Activated CD4-positive, alpha-beta memory T cell treated with anti-CD3 and anti-CD28 coated beads for 36 hours (primary cell): ENCODE measurements around the gene SNX24. TPM values are rescaled to one million over a fixed set of nuclear protein-coding genes. Genes with fewer than 3 reads are reported as not detected.
"Not testable (repeated sequence)": the region's sequence is repeated elsewhere in the genome, so short reads cannot be mapped to it uniquely, and the experiment has no call there.

Experiments
- CTCF ChIA-PET: fragments of 350-600 bp; sonication (Branson Sonifier 250); formaldehyde crosslinking; loops from one replicate; lab custom pipeline; 2021; ENCODE audit warnings: antibody characterized with exemption, inconsistent platforms; lab: Charles Lee
- POLR2A ChIA-PET: fragments of 350-600 bp; sonication (Branson Sonifier 250); formaldehyde crosslinking; loops from one replicate; lab custom pipeline; 2021; ENCODE audit warnings: antibody characterized with exemption; lab: Charles Lee
- DNase-seq: peaks from one replicate; pipeline ENCODE4 v3.0.0-alpha.2; 2020
- H3K27ac Mint-ChIP-seq: one replicate; pipeline ENCODE4 v1.8.0; 2021; ENCODE audit warnings: mixed read lengths
- H3K27me3 Mint-ChIP-seq: one replicate; pipeline ENCODE4 v1.8.0; 2021; ENCODE audit warnings: mixed read lengths
- H3K36me3 Mint-ChIP-seq: one replicate; pipeline ENCODE4 v1.8.0; 2021; ENCODE audit warnings: mixed read lengths
- H3K4me1 Mint-ChIP-seq: one replicate; pipeline ENCODE4 v1.8.0; 2021; ENCODE audit warnings: low read depth, mixed read lengths
- H3K4me3 Mint-ChIP-seq: one replicate; pipeline ENCODE4 v1.8.0; 2021; ENCODE audit warnings: mild to moderate bottlenecking, mixed read lengths
- H3K9me3 Mint-ChIP-seq: one replicate; pipeline ENCODE4 v1.8.0; 2021; ENCODE audit warnings: mixed read lengths
- intact Hi-C: fragments of 100-400 bp; cut with micrococcal nuclease; formaldehyde crosslinking; loops from one replicate; pipeline ENCODE4 v1.15.1; 2023
- total RNA-seq, 2 experiments: library from RNA; stranded (reverse); gene quantifications; one replicate each; pipeline ENCODE4 v1.2.3, GENCODE V29; 2021

The SNX24 gene
- total RNA-seq, 2 experiments from 2014 or later, result 6.4 to 7.5 TPM

GRCh38 chr5:122902263-122902662, 56.9 kb downstream of the SNX24 start:
- Mint-ChIP-seq H3K36me3 (no peaks in the 10 kb centered on the region), H3K27me3 (no peaks in the 10 kb centered on the region), H3K9me3 (no peaks in the 10 kb centered on the region), H3K4me3 (no peak overlapping the region), H3K27ac (no peak overlapping the region), H3K4me1 (peaks cover 14% of the 10 kb centered on the region)
- CTCF ChIA-PET, result no interaction called here
- POLR2A ChIA-PET, result no interaction called here
- intact Hi-C loops, result no loop called here
- DNase-seq, result no peak

DNA sequence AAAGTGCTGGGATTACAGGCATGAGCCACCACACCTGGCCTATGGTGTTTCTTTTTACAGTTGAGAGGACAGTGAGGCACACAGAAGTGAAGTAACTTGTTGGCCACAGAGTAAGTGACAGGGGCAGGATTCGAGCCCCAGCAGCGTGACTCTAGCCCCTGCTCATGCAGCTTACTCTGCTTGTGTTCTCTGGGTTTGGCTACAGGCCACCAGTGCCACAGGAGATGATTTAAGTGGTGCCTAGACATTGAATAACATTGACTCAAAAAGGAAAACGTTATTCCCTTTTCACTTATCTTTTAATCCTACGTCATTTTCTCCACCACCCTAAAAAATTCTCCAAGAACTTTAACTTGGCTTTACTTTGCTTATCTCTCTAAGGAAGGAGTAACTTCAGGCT, 61.4 kb downstream of the SNX24 start:
- Mint-ChIP-seq H3K36me3 (no peaks in the 10 kb centered on the region), H3K27ac (no peak overlapping the region), H3K9me3 (no peaks in the 10 kb centered on the region), H3K27me3 (no peaks in the 10 kb centered on the region), H3K4me1 (peaks cover 11% of the 10 kb centered on the region), H3K4me3 (no peak overlapping the region)
- DNase-seq, result no peak
- intact Hi-C loops, result no loop called here
- ChIA-PET POLR2A (no interaction called here), CTCF (no interaction called here)

DNA sequence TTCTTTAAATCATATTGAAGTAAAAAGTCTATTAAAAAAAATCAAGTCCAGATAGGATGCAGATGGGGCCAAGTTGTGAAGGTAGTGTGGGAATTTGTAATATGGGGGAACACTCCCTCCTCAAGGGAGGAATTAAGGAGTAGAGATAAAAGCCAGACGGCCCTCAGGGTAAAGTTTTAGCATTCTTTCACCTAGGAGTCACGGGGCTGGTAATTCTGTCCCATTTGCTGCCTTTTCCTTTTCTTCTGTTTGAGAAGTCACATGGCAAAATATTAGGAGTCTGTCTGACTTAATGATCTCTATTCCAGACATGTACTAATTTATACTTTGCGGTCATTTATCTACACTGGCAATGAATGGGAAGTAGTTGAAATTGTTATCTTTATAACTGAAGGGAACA, 61.9 kb downstream of the SNX24 start:
- H3K4me3 Mint-ChIP-seq, result no peak overlapping the region
- peaks cover 6% of the 10 kb centered on the region for H3K4me1 Mint-ChIP-seq
- no peaks in the 10 kb centered on the region for H3K36me3 Mint-ChIP-seq
- intact Hi-C loops, result no loop called here
- no peaks in the 10 kb centered on the region for H3K27me3 Mint-ChIP-seq
- H3K27ac Mint-ChIP-seq, result no peak overlapping the region
- ChIA-PET CTCF (no interaction called here), POLR2A (no interaction called here)
- no peaks in the 10 kb centered on the region for H3K9me3 Mint-ChIP-seq
- DNase-seq, result no peak

DNA sequence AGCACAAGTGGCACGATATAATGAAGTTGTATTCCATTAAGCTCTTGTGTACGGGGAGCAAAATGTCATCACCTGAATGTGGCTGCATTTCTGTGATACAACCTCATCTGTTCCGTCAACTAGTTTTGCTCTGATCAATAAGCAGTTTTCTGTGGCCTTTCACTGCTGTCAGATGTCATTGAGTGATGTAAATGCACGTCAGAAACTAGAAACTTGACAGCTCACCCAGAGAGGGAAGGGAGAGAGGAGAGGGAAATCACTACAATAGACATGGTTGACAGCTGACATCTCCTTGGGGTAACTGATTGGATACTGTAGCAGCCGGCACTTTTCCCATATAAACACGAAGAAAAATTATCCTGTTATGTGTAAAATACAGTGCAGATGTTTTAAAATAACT, 62.7 kb downstream of the SNX24 start:
- no peaks in the 10 kb centered on the region for H3K4me1 Mint-ChIP-seq
- H3K27ac Mint-ChIP-seq, result no peak overlapping the region
- no peak overlapping the region for H3K4me3 Mint-ChIP-seq
- H3K9me3 Mint-ChIP-seq, result peaks cover 2% of the 10 kb centered on the region
- ChIA-PET CTCF (no interaction called here), POLR2A (no interaction called here)
- intact Hi-C loops, result no loop called here
- no peaks in the 10 kb centered on the region for H3K36me3 Mint-ChIP-seq
- no peaks in the 10 kb centered on the region for H3K27me3 Mint-ChIP-seq
- no peak for DNase-seq

GRCh38 chr5:122908662-122909061, 63.2 kb downstream of the SNX24 start:
- DNase-seq, result no peak
- no peak overlapping the region for H3K4me3 Mint-ChIP-seq
- peaks cover 2% of the 10 kb centered on the region for H3K9me3 Mint-ChIP-seq
- intact Hi-C loops, result no loop called here
- no peaks in the 10 kb centered on the region for H3K4me1 Mint-ChIP-seq
- CTCF ChIA-PET, result no interaction called here
- H3K27me3 Mint-ChIP-seq, result no peaks in the 10 kb centered on the region
- no peak overlapping the region for H3K27ac Mint-ChIP-seq
- POLR2A ChIA-PET, result no interaction called here
- H3K36me3 Mint-ChIP-seq, result no peaks in the 10 kb centered on the region

GRCh38 chr5:122909470-122910100, 64.2 kb downstream of the SNX24 start:
- intact Hi-C loops, result no loop called here
- H3K4me1 Mint-ChIP-seq, result no peaks in the 10 kb centered on the region
- no peak overlapping the region for H3K4me3 Mint-ChIP-seq
- no peak overlapping the region for H3K27ac Mint-ChIP-seq
- H3K36me3 Mint-ChIP-seq, result no peaks in the 10 kb centered on the region
- H3K9me3 Mint-ChIP-seq, result peaks cover 2% of the 10 kb centered on the region
- no peaks in the 10 kb centered on the region for H3K27me3 Mint-ChIP-seq
- ChIA-PET POLR2A (no interaction called here), CTCF (no interaction called here)
- no peak for DNase-seq

DNA sequence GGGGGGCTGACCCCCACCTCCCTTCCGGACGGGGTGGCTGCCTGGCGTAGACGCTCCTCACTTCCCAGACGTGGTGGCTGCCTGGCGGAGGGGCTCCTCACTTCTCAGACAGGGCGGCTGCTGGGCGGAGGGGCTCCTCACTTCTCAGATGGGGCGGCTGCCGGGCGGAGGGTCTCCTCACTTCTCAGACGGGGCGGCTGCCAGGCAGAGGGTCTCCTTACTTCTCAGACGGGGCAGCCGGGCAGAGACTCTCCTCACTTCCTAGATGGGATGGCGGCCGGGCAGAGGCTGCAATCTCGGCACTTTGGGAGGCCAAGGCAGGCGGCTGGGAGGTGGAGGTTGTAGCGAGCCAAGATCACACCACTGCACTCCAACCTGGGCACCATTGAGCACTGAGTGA, 68.0 kb downstream of the SNX24 start:
- H3K27ac Mint-ChIP-seq, H3K9me3 Mint-ChIP-seq, H3K36me3 Mint-ChIP-seq, H3K4me3 Mint-ChIP-seq, intact Hi-C loops, H3K4me1 Mint-ChIP-seq, POLR2A ChIA-PET, DNase-seq, CTCF ChIA-PET, H3K27me3 Mint-ChIP-seq: not testable (repeated sequence)

DNA sequence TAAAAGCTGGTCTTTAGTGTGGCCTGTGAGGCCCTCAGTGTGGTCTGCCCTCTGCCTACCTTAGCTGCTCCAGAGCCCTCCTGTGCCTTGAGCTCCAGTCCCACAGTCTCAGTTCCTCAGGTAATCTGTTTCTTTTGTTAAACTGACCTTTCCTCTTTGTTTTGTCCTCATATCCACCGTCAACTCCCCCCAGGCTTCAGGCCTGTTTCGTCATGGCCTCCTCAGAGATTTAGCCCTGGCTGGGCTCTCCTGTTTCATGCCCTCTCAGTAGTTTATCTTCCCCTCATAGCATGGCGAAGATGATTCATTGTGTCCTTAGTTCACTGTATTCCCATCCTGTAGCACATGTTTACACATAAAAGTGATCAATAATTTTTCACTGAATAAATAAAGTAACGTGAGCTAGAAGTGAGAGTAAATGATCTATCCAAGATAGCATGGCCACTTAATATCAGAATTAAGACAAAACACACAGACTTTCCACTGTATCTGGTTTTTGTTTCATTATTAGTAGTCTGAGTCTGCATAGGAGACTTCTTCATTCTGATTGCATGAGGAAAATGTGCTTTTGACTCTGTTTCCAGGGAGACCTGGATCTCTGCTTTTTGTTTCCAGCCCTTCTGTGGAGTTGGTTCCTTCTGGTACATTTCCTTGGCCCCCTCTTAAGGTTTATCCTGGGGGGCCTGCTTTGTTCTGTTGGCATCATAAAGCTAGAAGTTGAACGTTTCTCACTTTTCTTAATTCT, 70.5 kb downstream of the SNX24 start:
- CTCF ChIA-PET, result no interaction called here

GRCh38 chr5:122916490-122916889, 71.1 kb downstream of the SNX24 start:
- DNase-seq, result no peak
- Mint-ChIP-seq H3K9me3 (peaks cover 2% of the 10 kb centered on the region), H3K27ac (no peak overlapping the region), H3K4me3 (no peak overlapping the region), H3K36me3 (peaks cover 2% of the 10 kb centered on the region), H3K27me3 (no peaks in the 10 kb centered on the region), H3K4me1 (peaks cover 8% of the 10 kb centered on the region)
- ChIA-PET POLR2A (no interaction called here), CTCF (no interaction called here)
- intact Hi-C loops, result loop anchor here (5.0 kb wide), 1 partner anchor 54 kb away; no protein-coding TSS in a partner anchor

More for the DNA sequence above, 70.5 kb downstream of the SNX24 start:
- H3K9me3 Mint-ChIP-seq, result peaks cover 2% of the 10 kb centered on the region
- intact Hi-C loops, result loop anchor here (5.0 kb wide), 1 partner anchor 54 kb away; no protein-coding TSS in a partner anchor
- peaks cover 2% of the 10 kb centered on the region for H3K36me3 Mint-ChIP-seq
- H3K4me1 Mint-ChIP-seq, result peaks cover 8% of the 10 kb centered on the region
- H3K27ac Mint-ChIP-seq, result no peak overlapping the region
- H3K4me3 Mint-ChIP-seq, result no peak overlapping the region
- POLR2A ChIA-PET, result no interaction called here
- H3K27me3 Mint-ChIP-seq, result no peaks in the 10 kb centered on the region
- DNase-seq, result no peak

- intact Hi-C loops, result loop anchor here (5.0 kb wide), 1 partner anchor 58 kb away; no protein-coding TSS in a partner anchor
- ChIA-PET CTCF (no interaction called here), POLR2A (no interaction called here)
- no peak for DNase-seq
- peaks cover 2% of the 10 kb centered on the region for H3K36me3 Mint-ChIP-seq
- H3K4me1 Mint-ChIP-seq, result peaks cover 8% of the 10 kb centered on the region
- no peak overlapping the region for H3K27ac Mint-ChIP-seq
- no peaks in the 10 kb centered on the region for H3K27me3 Mint-ChIP-seq
- no peaks in the 10 kb centered on the region for H3K9me3 Mint-ChIP-seq
- no peak overlapping the region for H3K4me3 Mint-ChIP-seq
These were observed 74.6 kb downstream of the SNX24 start for GRCh38 chr5:122919969-122920368.

GRCh38 chr5:122921826-122922225, 76.4 kb downstream of the SNX24 start:
- no peaks in the 10 kb centered on the region for H3K9me3 Mint-ChIP-seq
- CTCF ChIA-PET, result interaction anchor here (0.8 kb wide), 1 partner anchor 19 kb away, joined by 3 read pairs; no protein-coding TSS in a partner anchor

DNA sequence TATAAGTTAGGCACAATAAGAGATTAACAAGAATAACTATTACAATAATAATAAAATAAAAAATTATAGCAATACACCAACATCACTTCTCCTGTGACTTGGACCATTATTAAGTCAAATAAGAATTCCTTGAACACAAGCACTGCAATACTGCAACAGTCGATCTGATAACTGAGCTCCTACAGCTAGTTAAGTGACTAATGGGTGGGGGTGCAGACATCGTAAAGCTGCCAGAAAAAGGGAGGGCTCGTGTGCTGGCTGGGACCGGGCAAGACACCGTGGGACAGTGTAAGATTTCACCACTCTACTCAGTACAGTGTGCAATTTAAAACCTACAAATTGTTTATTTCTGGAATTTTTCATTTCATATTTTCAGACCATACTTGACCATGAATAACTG, 78.8 kb downstream of the SNX24 start:
- H3K4me1 Mint-ChIP-seq, result no peaks in the 10 kb centered on the region
- H3K27me3 Mint-ChIP-seq, result no peaks in the 10 kb centered on the region
- intact Hi-C loops, result no loop called here
- no peak overlapping the region for H3K4me3 Mint-ChIP-seq
- H3K27ac Mint-ChIP-seq, result no peak overlapping the region
- no peak for DNase-seq
- H3K9me3 Mint-ChIP-seq, result no peaks in the 10 kb centered on the region
- ChIA-PET POLR2A (no interaction called here), CTCF (no interaction called here)
- no peaks in the 10 kb centered on the region for H3K36me3 Mint-ChIP-seq

More at GRCh38 chr5:122921826-122922225, 76.4 kb downstream of the SNX24 start:
- intact Hi-C loops, result no loop called here
- Mint-ChIP-seq H3K36me3 (no peaks in the 10 kb centered on the region), H3K4me1 (no peaks in the 10 kb centered on the region), H3K27ac (no peak overlapping the region), H3K4me3 (no peak overlapping the region), H3K27me3 (no peaks in the 10 kb centered on the region)
- no peak for DNase-seq
- POLR2A ChIA-PET, result no interaction called here
